GM23248 (cell line): ENCODE measurements around the gene LMX1A. TPM values are rescaled to one million over a fixed set of nuclear protein-coding genes. Genes with fewer than 3 reads are reported as not detected.

Source experiments
- DNase-seq: peaks from one replicate; pipeline ENCODE4 v3.0.0-alpha.2; 2015
- H2AFZ ChIP-seq: fragments of 200-600 bp; sonication (generic); 2 replicates; pipeline ENCODE4 v1.6.1; 2016; ENCODE audit warnings: antibody characterized with exemption
- H3F3A ChIP-seq: fragments of 200-600 bp; sonication (generic); 2 replicates; pipeline ENCODE4 v1.6.1; 2016; ENCODE audit warnings: mild to moderate bottlenecking, antibody characterized with exemption, mixed run types; ENCODE audit not compliant: insufficient read depth
- H3K27ac ChIP-seq: fragments of 200-600 bp; sonication (generic); 2 replicates; pipeline ENCODE4 v1.5.1; 2016; ENCODE audit warnings: mild to moderate bottlenecking
- H3K27me3 ChIP-seq: fragments of 200-600 bp; sonication (generic); replicated peaks from 2 replicates; pipeline ENCODE4 v1.6.1; 2016; ENCODE audit warnings: mild to moderate bottlenecking; ENCODE audit not compliant: insufficient read depth
- H3K36me3 ChIP-seq: fragments of 200-600 bp; sonication (generic); 2 replicates; pipeline ENCODE4 v1.6.1; 2016; ENCODE audit warnings: low read depth, mild to moderate bottlenecking
- H3K4me1 ChIP-seq: fragments of 200-600 bp; sonication (generic); 2 replicates; pipeline ENCODE4 v1.6.1; 2016; ENCODE audit warnings: mild to moderate bottlenecking; ENCODE audit not compliant: insufficient read depth
- H3K4me2 ChIP-seq: fragments of 200-600 bp; sonication (generic); one replicate; pipeline ENCODE4 v1.6.1; 2016; ENCODE audit warnings: mild to moderate bottlenecking; ENCODE audit not compliant: unreplicated experiment
- H3K4me3 ChIP-seq: fragments of 200-600 bp; sonication (generic); 2 replicates; pipeline ENCODE4 v1.5.1; 2016; ENCODE audit warnings: mild to moderate bottlenecking
- H3K79me2 ChIP-seq: fragments of 200-600 bp; sonication (generic); 2 replicates; pipeline ENCODE4 v1.6.1; 2016; ENCODE audit warnings: mild to moderate bottlenecking; ENCODE audit not compliant: insufficient read depth
- H3K9ac ChIP-seq: fragments of 200-600 bp; sonication (generic); 2 replicates; pipeline ENCODE4 v1.6.1; 2016; ENCODE audit warnings: mild to moderate bottlenecking
- H3K9me2 ChIP-seq: fragments of 200-600 bp; sonication (generic); 2 replicates; pipeline ENCODE4 v1.6.1; 2016; ENCODE audit warnings: mixed run types, mild to moderate bottlenecking, moderate library complexity; ENCODE audit not compliant: insufficient read depth
- H3K9me3 ChIP-seq: fragments of 200-600 bp; sonication (generic); one replicate; pipeline ENCODE4 v1.6.1; 2017; ENCODE audit warnings: low read depth
- H4K20me1 ChIP-seq: fragments of 200-600 bp; sonication (generic); 2 replicates; pipeline ENCODE4 v1.6.0; 2016; ENCODE audit not compliant: insufficient read depth
- EZH2 ChIP-seq: fragments of 200-600 bp; sonication (generic); IDR thresholded peaks from 2 replicates; pipeline ENCODE4 v1.6.1; 2018; ENCODE audit warnings: antibody characterized with exemption, mild to moderate bottlenecking; ENCODE audit not compliant: insufficient read depth, poor library complexity, severe bottlenecking
- EZH2phosphoT487 ChIP-seq: fragments of 200-600 bp; sonication (generic); IDR thresholded peaks from 2 replicates; pipeline ENCODE4 v1.6.1; 2018; ENCODE audit warnings: antibody characterized with exemption, moderate library complexity, mild to moderate bottlenecking, low read depth; ENCODE audit not compliant: insufficient read depth
- WGBS, 2 experiments: methylation state at CpG; one replicate each; pipeline ENCODE4 v1.1.6; 2015 to 2017; ENCODE audit warnings: low lambda C conversion rate in 2 of 2, low coverage in 1 of 2; ENCODE audit errors: missing lambda C conversion rate in 2 of 2; 5-methylcytosine and 5-hydroxymethylcytosine counted together
- in situ Hi-C: fragments of 300-500 bp; cut with MboI; formaldehyde crosslinking; loops from 2 replicates; pipeline ENCODE4 v1.15.0; 2020
- polyA plus RNA-seq: library from polyadenylated mRNA; unstranded; fragments of >200 nt; fragmentation: Nextera tagmentation; extraction: Ambion mirVana; gene quantifications from 2 replicates; pipeline ENCODE4 v1.2.1, GENCODE V29; 2016
- total RNA-seq: library from RNA; depleted of rRNA; stranded (reverse); fragments of >200 nt; shearing (Covaris generic); gene quantifications from 2 replicates; pipeline ENCODE4 v1.2.3, GENCODE V29; 2014

LMX1A gene
- total and polyA plus RNA-seq, 2 experiments from 2014 or later: not detected

DNA sequence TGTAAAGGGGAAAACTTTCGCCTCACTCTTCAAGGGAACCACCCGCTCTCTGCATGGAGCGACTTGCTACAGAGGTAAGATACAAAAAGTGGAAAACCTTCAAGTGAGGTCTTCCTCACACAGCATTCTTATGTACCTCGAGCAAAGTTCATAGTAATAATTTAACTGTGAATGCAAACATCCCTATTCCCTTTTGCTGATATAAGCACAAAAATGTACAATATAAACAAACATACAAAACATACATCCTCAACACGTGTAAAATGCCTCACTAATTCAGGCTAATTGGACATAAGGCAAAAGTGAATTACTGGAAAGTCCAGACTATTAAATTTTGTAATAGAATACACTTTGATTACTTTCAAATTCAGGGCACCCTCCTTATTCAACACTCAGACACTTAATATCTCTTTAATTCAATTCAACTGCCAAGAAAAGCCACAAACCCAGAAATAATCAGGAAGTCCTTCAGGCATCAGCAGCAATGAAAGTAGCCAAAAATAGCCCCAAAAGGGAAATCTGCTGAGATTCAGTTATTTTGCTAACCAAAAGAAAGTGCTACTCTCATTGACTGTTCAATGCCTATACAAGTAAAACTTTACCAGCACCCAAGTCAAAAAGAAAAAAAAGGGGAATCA lies 15.2 kb upstream of the LMX1A start:
- no peak overlapping the region for H3K9ac ChIP-seq
- H3K36me3 ChIP-seq: no peaks in the 10 kb centered on the region
- H3K4me2 ChIP-seq: no peak overlapping the region
- peaks cover 14% of the 10 kb centered on the region for H3F3A ChIP-seq
- no peaks in the 10 kb centered on the region for H3K79me2 ChIP-seq
- no peaks in the 10 kb centered on the region for H4K20me1 ChIP-seq
- TF ChIP-seq EZH2phosphoT487: no peak
- no peak for TF ChIP-seq EZH2
- no peaks in the 10 kb centered on the region for H3K9me2 ChIP-seq
- H3K27ac ChIP-seq: no peak overlapping the region
- no peak overlapping the region for H3K4me3 ChIP-seq
- in situ Hi-C loops: no loop called here
- 76 to 86% methylated on average over 5 of the region's 5 CpGs for WGBS, 2 experiments
- no peak overlapping the region for H2AFZ ChIP-seq
- peaks cover 9% of the 10 kb centered on the region for H3K4me1 ChIP-seq
- H3K9me3 ChIP-seq: no peaks in the 10 kb centered on the region
- peak; percentile 32 for DNase-seq
- peaks cover 12% of the 10 kb centered on the region for H3K27me3 ChIP-seq

DNA sequence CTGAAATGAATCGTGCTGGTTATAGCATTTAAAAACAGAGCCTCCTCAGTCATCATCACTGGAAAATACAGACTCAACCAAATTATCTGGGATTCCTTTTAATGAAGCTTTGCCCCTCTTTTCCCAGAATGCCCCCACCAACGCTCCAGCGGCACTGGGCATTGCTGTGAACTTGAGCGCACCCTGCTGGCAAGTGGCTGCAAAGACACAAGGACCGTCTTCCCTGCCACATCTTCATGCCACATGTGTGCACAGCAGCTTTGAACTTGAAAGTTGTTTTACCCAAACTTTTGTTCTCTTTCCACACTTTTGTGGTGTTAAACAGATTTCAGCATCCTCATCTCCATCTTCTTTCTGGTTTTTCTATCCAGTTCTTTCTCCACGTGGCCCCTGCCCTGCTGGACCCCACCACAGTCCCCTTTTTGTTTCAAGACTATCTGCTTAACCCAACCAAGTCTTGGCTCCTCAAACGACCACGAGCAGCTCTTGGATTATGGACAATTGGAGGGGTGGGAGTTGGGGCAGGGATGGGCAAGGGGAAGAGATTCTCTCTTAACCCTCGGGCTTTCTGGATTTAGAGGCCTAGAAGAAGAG lies 12.8 kb upstream of the LMX1A start:
- in situ Hi-C loops: no loop called here
- H4K20me1 ChIP-seq: no peaks in the 10 kb centered on the region
- no peak overlapping the region for H3K4me2 ChIP-seq
- no peak overlapping the region for H3K4me3 ChIP-seq
- no peak overlapping the region for H3K9ac ChIP-seq
- peaks cover 12% of the 10 kb centered on the region for H3K4me1 ChIP-seq
- H3F3A ChIP-seq: peaks cover 4% of the 10 kb centered on the region; the same call in 1 of the 2 replicates
- H3K36me3 ChIP-seq: no peaks in the 10 kb centered on the region
- WGBS, 2 experiments: 19 to 20% methylated on average over 9 of the region's 9 CpGs
- DNase-seq: peak; percentile 75
- no peak overlapping the region for H3K27ac ChIP-seq
- no peak overlapping the region for H2AFZ ChIP-seq
- no peaks in the 10 kb centered on the region for H3K9me3 ChIP-seq
- no peaks in the 10 kb centered on the region for H3K9me2 ChIP-seq
- no peak for TF ChIP-seq EZH2
- TF ChIP-seq EZH2phosphoT487: no peak
- peaks cover 19% of the 10 kb centered on the region for H3K27me3 ChIP-seq
- H3K79me2 ChIP-seq: no peaks in the 10 kb centered on the region

DNA sequence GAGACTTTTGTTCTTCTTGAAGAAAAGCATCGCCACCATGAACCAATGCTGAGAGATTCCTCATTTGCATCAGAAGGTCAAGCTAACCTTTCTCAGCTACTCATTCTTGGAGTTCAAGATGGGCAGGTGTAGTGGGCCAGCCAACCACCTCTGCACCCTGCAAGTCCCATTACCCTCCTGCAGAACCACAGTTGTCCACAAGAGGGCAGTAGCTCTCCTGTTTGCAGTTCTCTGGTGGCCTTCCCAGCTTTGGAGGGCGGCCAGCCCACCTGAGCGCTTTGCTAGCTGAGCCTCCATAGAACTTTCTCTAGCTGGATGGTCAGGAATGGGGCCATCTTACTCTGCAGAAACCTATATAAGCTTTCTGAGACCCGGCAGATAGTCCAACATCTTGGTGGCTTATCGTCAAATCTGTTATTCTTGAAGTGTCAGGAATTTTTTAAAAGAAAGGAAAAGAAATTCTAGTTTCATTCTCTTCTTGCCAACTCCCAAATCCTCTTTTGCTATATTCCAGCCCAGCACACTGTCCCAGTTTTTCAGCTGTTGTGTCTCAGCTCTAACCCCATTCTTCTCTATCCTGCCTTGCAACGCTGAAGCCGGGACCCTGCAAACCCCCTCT lies 11.0 kb upstream of the LMX1A start:
- TF ChIP-seq EZH2 (no peak), EZH2phosphoT487 (no peak)

DNA sequence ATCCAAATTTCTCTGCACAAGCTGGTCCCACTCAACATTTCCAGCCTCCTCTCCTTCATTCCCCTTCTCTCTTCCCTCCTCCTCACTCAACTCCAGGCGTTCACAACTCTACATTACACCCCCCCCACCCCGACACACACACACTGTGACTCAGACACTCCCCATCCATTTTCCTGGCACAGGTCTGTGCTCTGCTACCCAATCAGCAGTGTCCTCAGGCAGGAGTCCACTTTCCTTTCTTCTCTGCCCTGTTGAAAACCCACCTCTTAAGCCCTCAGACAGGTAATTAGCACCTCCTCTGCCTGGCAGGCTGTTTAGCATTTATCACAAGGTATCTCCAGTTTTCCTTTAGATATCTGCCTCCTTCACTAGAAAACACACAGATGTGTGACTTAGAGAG lies 8.8 kb upstream of the LMX1A start:
- H3K27me3 ChIP-seq: peaks cover 12% of the 10 kb centered on the region
- in situ Hi-C loops: no loop called here
- no peak overlapping the region for H2AFZ ChIP-seq

More for the DNA sequence above, 11.0 kb upstream of the LMX1A start:
- 43 to 44% methylated on average over 7 of the region's 7 CpGs for WGBS, 2 experiments
- Histone ChIP-seq H2AFZ (no peak overlapping the region), H3K4me3 (no peak overlapping the region), H3F3A (peaks cover 4% of the 10 kb centered on the region; the same call in 1 of the 2 replicates), H3K4me1 (peaks cover 13% of the 10 kb centered on the region), H3K36me3 (no peaks in the 10 kb centered on the region), H3K9me2 (no peaks in the 10 kb centered on the region), H3K79me2 (no peaks in the 10 kb centered on the region), H4K20me1 (no peaks in the 10 kb centered on the region), H3K4me2 (no peak overlapping the region), H3K27ac (no peak overlapping the region), H3K9me3 (no peaks in the 10 kb centered on the region), H3K9ac (no peak overlapping the region), H3K27me3 (peaks cover 19% of the 10 kb centered on the region)
- peak; percentile 62 for DNase-seq
- in situ Hi-C loops: no loop called here

More for the DNA sequence above, 8.8 kb upstream of the LMX1A start:
- WGBS, 2 experiments: 0 to 2% methylated on average over 2 of the region's 2 CpGs
- Histone ChIP-seq H3K4me1 (peaks cover 13% of the 10 kb centered on the region), H3K4me2 (no peak overlapping the region), H3K27ac (no peak overlapping the region), H3K9ac (no peak overlapping the region), H3K4me3 (no peak overlapping the region), H3K36me3 (no peaks in the 10 kb centered on the region), H3F3A (peaks cover 4% of the 10 kb centered on the region; the same call in 1 of the 2 replicates), H3K9me3 (no peaks in the 10 kb centered on the region), H3K9me2 (no peaks in the 10 kb centered on the region), H3K79me2 (no peaks in the 10 kb centered on the region), H4K20me1 (no peaks in the 10 kb centered on the region)
- TF ChIP-seq EZH2phosphoT487 (no peak), EZH2 (no peak)
- DNase-seq: peak; percentile 64
